Suprapubic skin (tissue), 4 donors: ENCODE results near the gene SND1. TPM values are rescaled to one million over a fixed set of nuclear protein-coding genes. Genes with fewer than 3 reads are reported as not detected.

Source experiments
- DNase-seq, 2 donors: peaks; one replicate each; pipeline ENCODE4 v3.0.0-alpha.2; 2019; ENCODE audit warnings: low spot score in 2 of 2
- H3K27ac ChIP-seq: fragments of 200-600 bp; sonication (generic); one replicate; pipeline ENCODE4 v1.5.1; 2019
- H3K27me3 ChIP-seq: fragments of 200-600 bp; sonication (generic); one replicate; pipeline ENCODE4 v1.5.1; 2019
- H3K36me3 ChIP-seq: fragments of 200-600 bp; sonication (generic); one replicate; pipeline ENCODE4 v1.5.1; 2019
- H3K4me1 ChIP-seq: fragments of 200-600 bp; sonication (generic); one replicate; pipeline ENCODE4 v1.5.1; 2019
- H3K4me3 ChIP-seq: fragments of 200-600 bp; sonication (generic); one replicate; pipeline ENCODE4 v1.5.1; 2019; ENCODE audit warnings: mild to moderate bottlenecking
- H3K9me3 ChIP-seq: fragments of 200-600 bp; sonication (generic); one replicate; pipeline ENCODE4 v1.5.1; 2019
- CTCF ChIP-seq, 2 donors: fragments of 200-600 bp in 1 of 2; fragments of 450-650 bp in 1 of 2; sonication (generic) in 1 of 2; IDR thresholded peaks; one replicate each; pipeline ENCODE4 v1.5.1; 2016 to 2019; ENCODE audit warnings: antibody characterized with exemption in 2 of 2, mild to moderate bottlenecking in 1 of 2, moderate library complexity in 1 of 2
- EP300 ChIP-seq: sonication (generic); formaldehyde crosslinking; IDR thresholded peaks from one replicate; pipeline ENCODE4 v1.6.1; 2017; ENCODE audit warnings: antibody characterized with exemption
- POLR2A ChIP-seq, 2 donors: fragments of 450-650 bp; IDR thresholded peaks; one replicate each; pipeline ENCODE4 v1.6.1; 2017; ENCODE audit warnings: antibody characterized with exemption in 2 of 2, mild to moderate bottlenecking in 2 of 2, moderate library complexity in 2 of 2
- POLR2AphosphoS5 ChIP-seq, 3 donors: sonication (generic); formaldehyde crosslinking; IDR thresholded peaks; one replicate each; pipeline ENCODE4 v1.6.1; 2017; ENCODE audit warnings: antibody characterized with exemption in 3 of 3
- WGBS: methylation state at CpG from one replicate; pipeline ENCODE4 v1.1.5; 2018; 5-methylcytosine and 5-hydroxymethylcytosine counted together
- total RNA-seq, 4 donors: library from RNA; depleted of rRNA; stranded (reverse); fragments of >200 nt; gene quantifications; one replicate each; pipeline ENCODE4 v1.1.0, GENCODE V29; 2016

SND1 gene
- total RNA-seq, 4 donors from 2014 or later, result 72.2 to 99.8 (median 77.2) TPM

GRCh38 chr7:127979113-127979727 is 327.2 kb downstream of the SND1 start:
- Histone ChIP-seq H3K4me3 (no peak overlapping the region), H3K36me3 (no peaks in the 10 kb centered on the region), H3K9me3 (no peaks in the 10 kb centered on the region), H3K27ac (no peak overlapping the region), H3K4me1 (no peaks in the 10 kb centered on the region), H3K27me3 (no peaks in the 10 kb centered on the region)
- WGBS, result 93% methylated on average over 9 of the region's 9 CpGs
- no peak for DNase-seq
- no peak for TF ChIP-seq POLR2A (IDR thresholded peaks at IDR 0.05)

GRCh38 chr7:127979728-127980126 is 327.7 kb downstream of the SND1 start:
- Histone ChIP-seq H3K9me3 (no peaks in the 10 kb centered on the region), H3K27ac (no peak overlapping the region), H3K4me1 (no peaks in the 10 kb centered on the region), H3K36me3 (no peaks in the 10 kb centered on the region), H3K27me3 (no peaks in the 10 kb centered on the region), H3K4me3 (no peak overlapping the region)
- DNase-seq, result no peak
- TF ChIP-seq EP300 (no peak), POLR2AphosphoS5 (IDR thresholded peaks at IDR 0.05) (no peak), CTCF (IDR thresholded peaks at IDR 0.05) (no peak), POLR2A (IDR thresholded peaks at IDR 0.05) (no peak)

GRCh38 chr7:127980901-127981300 is 328.9 kb downstream of the SND1 start:
- 89% methylated on average over 1 of the region's 1 CpG for WGBS
- H3K4me3 ChIP-seq, result no peak overlapping the region
- no peak overlapping the region for H3K27ac ChIP-seq
- no peak for DNase-seq
- no peaks in the 10 kb centered on the region for H3K36me3 ChIP-seq
- TF ChIP-seq CTCF (IDR thresholded peaks at IDR 0.05) (no peak), EP300 (no peak), POLR2A (IDR thresholded peaks at IDR 0.05) (no peak), POLR2AphosphoS5 (IDR thresholded peaks at IDR 0.05) (no peak)
- no peaks in the 10 kb centered on the region for H3K27me3 ChIP-seq
- no peaks in the 10 kb centered on the region for H3K9me3 ChIP-seq
- no peaks in the 10 kb centered on the region for H3K4me1 ChIP-seq

- no peak for TF ChIP-seq POLR2AphosphoS5 (IDR thresholded peaks at IDR 0.05)
- no peak for TF ChIP-seq POLR2A (IDR thresholded peaks at IDR 0.05)
- no peak for TF ChIP-seq CTCF (IDR thresholded peaks at IDR 0.05)
- DNase-seq, result no peak
- H3K4me3 ChIP-seq, result no peak overlapping the region
- H3K27ac ChIP-seq, result no peak overlapping the region
- no peaks in the 10 kb centered on the region for H3K27me3 ChIP-seq
- H3K4me1 ChIP-seq, result no peaks in the 10 kb centered on the region
- WGBS, result 92% methylated on average over 4 of the region's 4 CpGs
- H3K9me3 ChIP-seq, result no peaks in the 10 kb centered on the region
- H3K36me3 ChIP-seq, result no peaks in the 10 kb centered on the region
Observed at GRCh38 chr7:127981965-127982364, 330.0 kb downstream of the SND1 start.

GRCh38 chr7:127983804-127984332 is 331.9 kb downstream of the SND1 start:
- H3K9me3 ChIP-seq, result no peaks in the 10 kb centered on the region
- no peaks in the 10 kb centered on the region for H3K27me3 ChIP-seq
- H3K27ac ChIP-seq, result no peak overlapping the region
- no peaks in the 10 kb centered on the region for H3K36me3 ChIP-seq
- no peaks in the 10 kb centered on the region for H3K4me1 ChIP-seq
- no peak overlapping the region for H3K4me3 ChIP-seq
- TF ChIP-seq POLR2A (IDR thresholded peaks at IDR 0.05) (no peak), POLR2AphosphoS5 (IDR thresholded peaks at IDR 0.05) (no peak), CTCF (IDR thresholded peaks at IDR 0.05) (no peak), EP300 (no peak)
- WGBS, result 79% methylated on average over 5 of the region's 5 CpGs
- DNase-seq, result no peak
